ENCODE results near the gene PRAMEF25.
"Not testable (repeated sequence)": the region's sequence is repeated elsewhere in the genome, so short reads cannot be mapped to it uniquely, and the experiment has no call there.

DNA sequence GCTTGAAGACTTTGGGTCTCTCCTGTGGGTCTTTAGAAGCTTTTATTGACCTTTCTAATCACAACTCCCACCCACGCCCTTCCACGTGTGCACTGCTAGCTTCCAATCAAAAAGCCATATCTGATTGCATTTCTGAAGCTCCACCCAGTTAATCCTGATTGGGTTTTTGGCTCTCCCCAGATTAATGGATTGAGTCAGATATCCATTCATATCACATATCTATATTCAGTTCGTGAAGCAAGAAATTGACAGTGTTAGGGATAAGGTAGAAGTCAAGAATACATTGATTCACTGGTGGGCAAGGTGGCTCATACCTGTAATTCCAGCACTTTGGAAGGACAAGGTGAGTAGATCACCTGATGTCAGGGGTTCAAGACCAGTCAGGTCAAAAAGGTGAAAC, 14.1 kb upstream of the PRAMEF25 start, which contains the start of gene PRAMEF27:
- TF ChIP-seq, protein P1, sequence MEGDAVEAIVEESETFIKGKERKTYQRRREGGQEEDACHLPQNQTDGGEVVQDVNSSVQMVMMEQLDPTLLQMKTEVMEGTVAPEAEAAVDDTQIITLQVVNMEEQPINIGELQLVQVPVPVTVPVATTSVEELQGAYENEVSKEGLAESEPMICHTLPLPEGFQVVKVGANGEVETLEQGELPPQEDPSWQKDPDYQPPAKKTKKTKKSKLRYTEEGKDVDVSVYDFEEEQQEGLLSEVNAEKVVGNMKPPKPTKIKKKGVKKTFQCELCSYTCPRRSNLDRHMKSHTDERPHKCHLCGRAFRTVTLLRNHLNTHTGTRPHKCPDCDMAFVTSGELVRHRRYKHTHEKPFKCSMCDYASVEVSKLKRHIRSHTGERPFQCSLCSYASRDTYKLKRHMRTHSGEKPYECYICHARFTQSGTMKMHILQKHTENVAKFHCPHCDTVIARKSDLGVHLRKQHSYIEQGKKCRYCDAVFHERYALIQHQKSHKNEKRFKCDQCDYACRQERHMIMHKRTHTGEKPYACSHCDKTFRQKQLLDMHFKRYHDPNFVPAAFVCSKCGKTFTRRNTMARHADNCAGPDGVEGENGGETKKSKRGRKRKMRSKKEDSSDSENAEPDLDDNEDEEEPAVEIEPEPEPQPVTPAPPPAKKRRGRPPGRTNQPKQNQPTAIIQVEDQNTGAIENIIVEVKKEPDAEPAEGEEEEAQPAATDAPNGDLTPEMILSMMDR (IDR thresholded peaks at IDR 0.05): not testable (repeated sequence)
- not testable (repeated sequence) for TF ChIP-seq POLR2A, EP300 (IDR thresholded peaks at IDR 0.05)
